ENCODE results near the gene CD300H.

CD300H gene

DNA sequence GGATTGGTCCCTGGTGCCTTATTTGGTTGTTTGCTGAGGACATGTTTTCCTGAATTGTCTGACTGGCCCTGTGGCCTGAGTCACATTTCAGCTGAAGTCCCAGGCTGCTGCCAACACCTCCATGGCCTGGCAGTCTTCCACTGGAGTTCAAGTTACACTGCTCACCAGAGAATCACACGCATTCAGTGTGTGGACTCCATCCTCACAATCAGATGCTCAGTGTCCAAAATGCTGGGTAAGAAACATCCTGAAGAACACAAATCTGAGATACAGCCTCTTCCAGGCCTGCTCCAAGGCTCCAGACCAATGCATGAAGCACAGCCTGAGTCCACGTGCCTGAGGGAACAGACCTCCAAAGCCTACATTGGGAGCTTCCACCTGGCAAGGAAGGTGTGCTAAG, 55.3 kb downstream of the CD300H start:
- peak in 1 of 58 donors; percentile 20 for DNase-seq

Data from anterior cingulate cortex (tissue), 58 donors.